Fibroblast of mammary gland (primary cell): Measurements from ENCODE around the gene ZSWIM3.
"Not testable (repeated sequence)": the region's sequence is repeated elsewhere in the genome, so short reads cannot be mapped to it uniquely, and the experiment has no call there.

Experiments used
- DNase-seq: peaks from one replicate; pipeline ENCODE4 v3.0.0-alpha.2; 2010; ENCODE audit warnings: low read depth
- H3K4me3 ChIP-seq: 2 replicates; pipeline ENCODE4 v1.5.1; 2011; ENCODE audit warnings: low read depth, mild to moderate bottlenecking, low read length, moderate library complexity; ENCODE audit not compliant: control insufficient read depth
- CTCF ChIP-seq: conservative IDR thresholded peaks from 2 replicates; pipeline ENCODE4 v1.5.1; 2011; ENCODE audit warnings: low read depth, low read length, inconsistent platforms; ENCODE audit not compliant: control insufficient read depth, insufficient read depth

The ZSWIM3 gene

GRCh38 chr20:45897289-45897688 lies 39.9 kb downstream of the ZSWIM3 start:
- no peak overlapping the region for H3K4me3 ChIP-seq
- no peak for TF ChIP-seq CTCF
- DNase-seq: no peak

GRCh38 chr20:45897692-45898091 lies 40.3 kb downstream of the ZSWIM3 start:
- H3K4me3 ChIP-seq: no peak overlapping the region
- DNase-seq: no peak
- no peak for TF ChIP-seq CTCF

GRCh38 chr20:45898285-45898684 lies 40.9 kb downstream of the ZSWIM3 start:
- DNase-seq: no peak
- H3K4me3 ChIP-seq: no peak overlapping the region
- TF ChIP-seq CTCF: no peak

GRCh38 chr20:45899046-45899835 lies 41.8 kb downstream of the ZSWIM3 start:
- no peak for TF ChIP-seq CTCF
- DNase-seq: no peak
- H3K4me3 ChIP-seq: no peak overlapping the region

DNA sequence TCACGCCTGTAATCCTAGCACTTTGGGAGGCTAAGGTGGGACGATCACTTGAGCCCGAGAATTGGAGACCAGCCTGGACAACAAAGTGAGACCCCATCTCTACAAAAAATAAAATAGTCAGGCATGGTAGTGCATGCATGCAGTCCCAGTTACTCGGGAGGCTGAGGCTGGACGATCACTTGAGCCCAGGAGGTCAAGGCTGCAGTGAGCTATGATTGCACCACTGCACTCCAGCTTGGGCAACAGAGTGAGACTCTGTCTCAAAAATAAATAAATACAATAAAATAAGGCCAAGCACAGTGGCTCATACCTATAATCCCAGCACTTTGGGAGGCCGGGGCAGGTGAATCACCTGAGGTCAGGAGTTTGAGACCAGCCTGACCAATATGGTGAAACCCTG lies 43.9 kb downstream of the ZSWIM3 start:
- DNase-seq, H3K4me3 ChIP-seq: not testable (repeated sequence)

GRCh38 chr20:45902199-45902701 lies 44.8 kb downstream of the ZSWIM3 start:
- no peak for DNase-seq
- no peak for TF ChIP-seq CTCF
- H3K4me3 ChIP-seq: no peak overlapping the region

GRCh38 chr20:45904583-45905504 lies 47.4 kb downstream of the ZSWIM3 start:
- no peak overlapping the region for H3K4me3 ChIP-seq
- TF ChIP-seq CTCF: no peak
- no peak for DNase-seq
